Stimulated activated effector memory CD8-positive, alpha-beta T cell treated with anti-CD3 and anti-CD28 coated beads, Interleukin-12 subunit alpha, Interleukin-12 subunit beta, amount 100 ng/mL, for 72 hours (primary cell): ENCODE measurements around the gene ZNG1A.
"Not testable (repeated sequence)": the region's sequence is repeated elsewhere in the genome, so short reads cannot be mapped to it uniquely, and the experiment has no call there.

Experiments used
- ATAC-seq: fragments of 150-1000 bp; cut with Tn5 transposase; 2 replicates; pipeline ENCODE4 v1.10.0; 2021
- DNase-seq, 2 donors: peaks; one replicate each; pipeline ENCODE4 v3.0.0; 2021 to 2022; ENCODE audit warnings: low spot score in 2 of 2
- H3K27ac Mint-ChIP-seq: one replicate; pipeline ENCODE4 v1.8.0; 2022; ENCODE audit warnings: mild to moderate bottlenecking, mixed read lengths
- H3K36me3 Mint-ChIP-seq: one replicate; pipeline ENCODE4 v1.8.0; 2022; ENCODE audit warnings: mild to moderate bottlenecking, mixed read lengths
- H3K4me1 Mint-ChIP-seq: one replicate; pipeline ENCODE4 v1.8.0; 2022; ENCODE audit warnings: mixed read lengths
- H3K4me3 Mint-ChIP-seq: one replicate; pipeline ENCODE4 v1.8.0; 2022; ENCODE audit warnings: mild to moderate bottlenecking, mixed read lengths
- H3K9me3 Mint-ChIP-seq: one replicate; pipeline ENCODE4 v1.8.0; 2022; ENCODE audit warnings: mixed read lengths

Gene ZNG1A

GRCh38 chr9:212297-212696 lies 33.4 kb upstream of the ZNG1A start:
- no peaks in the 10 kb centered on the region for H3K36me3 Mint-ChIP-seq
- ATAC-seq (no peak), DNase-seq (no peak)
- H3K4me1 Mint-ChIP-seq = peaks cover 12% of the 10 kb centered on the region
- H3K27ac Mint-ChIP-seq = no peak overlapping the region
- no peak overlapping the region for H3K4me3 Mint-ChIP-seq
- no peaks in the 10 kb centered on the region for H3K9me3 Mint-ChIP-seq

GRCh38 chr9:211557-211956 lies 32.7 kb upstream of the ZNG1A start:
- DNase-seq = no peak
- no peaks in the 10 kb centered on the region for H3K36me3 Mint-ChIP-seq
- peaks cover 4% of the 10 kb centered on the region for H3K4me1 Mint-ChIP-seq
- H3K27ac Mint-ChIP-seq = no peak overlapping the region
- no peak for ATAC-seq
- no peak overlapping the region for H3K4me3 Mint-ChIP-seq
- no peaks in the 10 kb centered on the region for H3K9me3 Mint-ChIP-seq

GRCh38 chr9:211036-211435 lies 32.2 kb upstream of the ZNG1A start:
- no peak overlapping the region for H3K27ac Mint-ChIP-seq
- no peaks in the 10 kb centered on the region for H3K36me3 Mint-ChIP-seq
- DNase-seq (no peak), ATAC-seq (no peak)
- no peaks in the 10 kb centered on the region for H3K4me1 Mint-ChIP-seq
- H3K9me3 Mint-ChIP-seq = no peaks in the 10 kb centered on the region
- no peak overlapping the region for H3K4me3 Mint-ChIP-seq

- no peak overlapping the region for H3K27ac Mint-ChIP-seq
- no peaks in the 10 kb centered on the region for H3K36me3 Mint-ChIP-seq
- H3K4me3 Mint-ChIP-seq = no peak overlapping the region
- no peaks in the 10 kb centered on the region for H3K9me3 Mint-ChIP-seq
- DNase-seq (no peak), ATAC-seq (no peak)
- no peaks in the 10 kb centered on the region for H3K4me1 Mint-ChIP-seq
Observed at GRCh38 chr9:209143-209758, 30.4 kb upstream of the ZNG1A start.

- H3K27ac Mint-ChIP-seq = no peak overlapping the region
- H3K9me3 Mint-ChIP-seq = no peaks in the 10 kb centered on the region
- no peaks in the 10 kb centered on the region for H3K36me3 Mint-ChIP-seq
- DNase-seq (no peak), ATAC-seq (no peak)
- H3K4me1 Mint-ChIP-seq = no peaks in the 10 kb centered on the region
- H3K4me3 Mint-ChIP-seq = no peak overlapping the region
Observed at GRCh38 chr9:206481-206880, 27.6 kb upstream of the ZNG1A start.

GRCh38 chr9:199601-200000 lies 20.7 kb upstream of the ZNG1A start:
- not testable (repeated sequence) for DNase-seq, H3K4me3 Mint-ChIP-seq, ATAC-seq, H3K4me1 Mint-ChIP-seq, H3K27ac Mint-ChIP-seq, H3K36me3 Mint-ChIP-seq, H3K9me3 Mint-ChIP-seq

- DNase-seq, H3K4me1 Mint-ChIP-seq, H3K9me3 Mint-ChIP-seq, ATAC-seq: not testable (repeated sequence)
- Mint-ChIP-seq H3K36me3 (peaks cover 24% of the 10 kb centered on the region), H3K27ac (peak overlapping the region; percentile 85), H3K4me3 (peak overlapping the region; percentile 81)
Observed at GRCh38 chr9:178140-178825, 573 bp downstream of the ZNG1A start.

- peaks cover 26% of the 10 kb centered on the region for H3K36me3 Mint-ChIP-seq
- H3K9me3 Mint-ChIP-seq, H3K4me1 Mint-ChIP-seq, ATAC-seq, DNase-seq, H3K27ac Mint-ChIP-seq, H3K4me3 Mint-ChIP-seq: not testable (repeated sequence)
Observed at GRCh38 chr9:169757-170156, 9.1 kb downstream of the ZNG1A start.

- H3K36me3 Mint-ChIP-seq, H3K27ac Mint-ChIP-seq, H3K9me3 Mint-ChIP-seq, ATAC-seq, H3K4me3 Mint-ChIP-seq, DNase-seq, H3K4me1 Mint-ChIP-seq: not testable (repeated sequence)
Observed at GRCh38 chr9:159871-160270, 19.0 kb downstream of the ZNG1A start.

GRCh38 chr9:151173-151572 lies 27.7 kb downstream of the ZNG1A start:
- not testable (repeated sequence) for H3K27ac Mint-ChIP-seq, H3K4me3 Mint-ChIP-seq, ATAC-seq, DNase-seq, H3K9me3 Mint-ChIP-seq, H3K4me1 Mint-ChIP-seq
- H3K36me3 Mint-ChIP-seq = peaks cover 12% of the 10 kb centered on the region

GRCh38 chr9:139880-140279 lies 39.0 kb downstream of the ZNG1A start:
- H3K36me3 Mint-ChIP-seq, H3K4me1 Mint-ChIP-seq, H3K4me3 Mint-ChIP-seq, DNase-seq, H3K9me3 Mint-ChIP-seq, ATAC-seq, H3K27ac Mint-ChIP-seq: not testable (repeated sequence)

- H3K4me3 Mint-ChIP-seq = peak within 1 kb of the TSS; percentile 47
- not testable (repeated sequence) for H3K9me3 Mint-ChIP-seq, ATAC-seq, H3K36me3 Mint-ChIP-seq, H3K27ac Mint-ChIP-seq, DNase-seq
- peaks cover 25% of the 10 kb centered on the region for H3K4me1 Mint-ChIP-seq
Observed at GRCh38 chr9:117995-118467, 60.8 kb downstream of the ZNG1A start, which contains the start of gene FOXD4. TSS of gene FOXD4 (minus strand) at chr9:118417. CDS start at chr9:118119, 298 bp downstream.

GRCh38 chr9:117144-117994 lies 61.5 kb downstream of the ZNG1A start:
- DNase-seq = peak in 1 of 2 donors; percentile 55
- Mint-ChIP-seq H3K4me1 (peaks cover 25% of the 10 kb centered on the region), H3K4me3 (peak overlapping the region; percentile 47)
- not testable (repeated sequence) for ATAC-seq, H3K27ac Mint-ChIP-seq, H3K9me3 Mint-ChIP-seq, H3K36me3 Mint-ChIP-seq

GRCh38 chr9:116239-117077 lies 62.4 kb downstream of the ZNG1A start:
- not testable (repeated sequence) for ATAC-seq, DNase-seq, H3K27ac Mint-ChIP-seq, H3K36me3 Mint-ChIP-seq, H3K9me3 Mint-ChIP-seq
- H3K4me1 Mint-ChIP-seq = peaks cover 25% of the 10 kb centered on the region
- peak overlapping the region; percentile 47 for H3K4me3 Mint-ChIP-seq

GRCh38 chr9:115118-115451 lies 63.8 kb downstream of the ZNG1A start:
- not testable (repeated sequence) for H3K9me3 Mint-ChIP-seq, H3K36me3 Mint-ChIP-seq, DNase-seq
- H3K27ac Mint-ChIP-seq = peak overlapping the region; percentile 70
- peaks cover 25% of the 10 kb centered on the region for H3K4me1 Mint-ChIP-seq
- peak overlapping the region; percentile 75 for H3K4me3 Mint-ChIP-seq
- ATAC-seq = peak; percentile 9
